Measurements from ENCODE around the gene IL21. TPM values are rescaled to one million over a fixed set of nuclear protein-coding genes. Genes with fewer than 3 reads are reported as not detected.

IL21 gene
- total and polyA plus RNA-seq, 2 donors (not counting 1 experiment from before 2014, with no cell fraction given): not detected

DNA sequence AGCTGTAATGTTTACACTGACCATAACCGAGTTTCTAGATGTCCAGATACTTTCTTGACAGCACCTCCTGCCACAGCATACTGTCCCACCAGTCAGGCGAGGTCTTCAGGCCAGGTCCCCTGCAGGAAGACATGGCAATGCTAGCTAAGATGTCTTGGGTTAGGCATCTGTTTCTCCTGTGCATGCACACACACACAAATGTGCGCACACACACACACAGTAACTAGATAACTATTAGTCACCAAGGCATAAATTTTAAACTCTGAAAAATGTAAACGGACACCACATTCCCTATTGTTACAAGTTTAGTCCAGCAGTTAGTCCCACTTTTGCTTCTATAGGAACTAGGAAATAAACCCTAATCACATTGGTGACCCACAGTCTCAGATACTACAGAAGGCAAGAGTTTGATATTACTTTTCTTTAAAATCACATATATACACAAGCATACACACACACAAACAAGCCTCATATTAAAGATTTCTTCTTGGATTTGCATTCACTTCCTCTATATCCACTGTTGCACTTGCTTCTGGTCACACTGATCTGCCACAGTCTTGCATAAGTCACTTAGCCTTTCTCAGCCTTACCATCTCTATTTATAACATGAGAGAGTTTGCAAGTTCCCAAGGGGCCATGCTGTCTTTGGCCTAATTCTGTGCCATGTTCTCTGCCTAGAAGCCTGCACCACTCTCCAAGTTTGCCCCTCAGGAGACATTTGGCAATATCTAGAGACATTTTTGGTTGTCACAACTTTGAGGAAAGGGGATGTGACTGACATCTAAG is 32.2 kb downstream of the IL21 start:
- Histone ChIP-seq H3K9me3 (ENCODE audit: control extremely low read depth in 1 of 3, control insufficient read depth in 2 of 3, insufficient read depth in 1 of 3, low read length in 2 of 3) (no peaks in the 10 kb centered on the region), H3K4me1 (ENCODE audit: control insufficient read depth in 2 of 2, insufficient read depth in 2 of 2, low read length in 2 of 2) (no peaks in the 10 kb centered on the region), H3K27ac (ENCODE audit: low read length in 2 of 2) (no peak overlapping the region), H3K27me3 (replicated peaks in 1 of 4; ENCODE audit: control extremely low read depth in 1 of 4, control insufficient read depth in 3 of 4, insufficient read depth in 4 of 4, low read length in 3 of 4) (no peaks in the 10 kb centered on the region), H3K36me3 (replicated peaks in 1 of 2; ENCODE audit: control extremely low read depth in 1 of 2, control insufficient read depth in 1 of 2, extremely low read depth in 1 of 2, insufficient read depth in 2 of 2, low read length in 1 of 2) (no peaks in the 10 kb centered on the region), H3K4me3 (ENCODE audit: control extremely low read depth in 1 of 5, extremely low read depth in 1 of 5, insufficient read depth in 1 of 5, low read depth in 2 of 5, low read length in 4 of 5) (no peak overlapping the region), H3K4me2 (replicated peaks; ENCODE audit: low read depth, low read length, poor library complexity, severe bottlenecking) (no peak overlapping the region), H4K20me1 (ENCODE audit: control insufficient read depth, insufficient read depth, low read length, poor library complexity, severe bottlenecking) (no peaks in the 10 kb centered on the region), H3K79me2 (ENCODE audit: control insufficient read depth, insufficient read depth, low read length) (no peaks in the 10 kb centered on the region), H2AFZ (ENCODE audit: insufficient read depth, low read depth, low read length, poor library complexity, severe bottlenecking) (no peak overlapping the region), H3K9ac (ENCODE audit: low read length) (no peak overlapping the region)
- Mint-ChIP-seq H3K27ac (no peak overlapping the region), H3K4me1 (peaks cover 2% of the 10 kb centered on the region), H3K4me3 (no peak overlapping the region), H3K9me3 (ENCODE audit: insufficient read depth) (no peaks in the 10 kb centered on the region), H3K27me3 (peaks cover 7% of the 10 kb centered on the region)
- no peak for ATAC-seq (ENCODE audit: low read depth)
- intact Hi-C loops (cut with micrococcal nuclease): no loop called here
- CTCF ChIA-PET: interaction anchor here (3.9 kb wide), 1 partner anchor 10 kb away, joined by 15 read pairs; no protein-coding TSS in a partner anchor
- POLR2A ChIA-PET: no interaction called here
- DNase-seq: no peak
- TF ChIP-seq, protein P1, sequence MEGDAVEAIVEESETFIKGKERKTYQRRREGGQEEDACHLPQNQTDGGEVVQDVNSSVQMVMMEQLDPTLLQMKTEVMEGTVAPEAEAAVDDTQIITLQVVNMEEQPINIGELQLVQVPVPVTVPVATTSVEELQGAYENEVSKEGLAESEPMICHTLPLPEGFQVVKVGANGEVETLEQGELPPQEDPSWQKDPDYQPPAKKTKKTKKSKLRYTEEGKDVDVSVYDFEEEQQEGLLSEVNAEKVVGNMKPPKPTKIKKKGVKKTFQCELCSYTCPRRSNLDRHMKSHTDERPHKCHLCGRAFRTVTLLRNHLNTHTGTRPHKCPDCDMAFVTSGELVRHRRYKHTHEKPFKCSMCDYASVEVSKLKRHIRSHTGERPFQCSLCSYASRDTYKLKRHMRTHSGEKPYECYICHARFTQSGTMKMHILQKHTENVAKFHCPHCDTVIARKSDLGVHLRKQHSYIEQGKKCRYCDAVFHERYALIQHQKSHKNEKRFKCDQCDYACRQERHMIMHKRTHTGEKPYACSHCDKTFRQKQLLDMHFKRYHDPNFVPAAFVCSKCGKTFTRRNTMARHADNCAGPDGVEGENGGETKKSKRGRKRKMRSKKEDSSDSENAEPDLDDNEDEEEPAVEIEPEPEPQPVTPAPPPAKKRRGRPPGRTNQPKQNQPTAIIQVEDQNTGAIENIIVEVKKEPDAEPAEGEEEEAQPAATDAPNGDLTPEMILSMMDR (IDR thresholded peaks at IDR 0.05): no peak
- TF ChIP-seq EZH2 (IDR thresholded peaks at IDR 0.05; ENCODE audit: borderline replicate concordance, insufficient read depth, low read depth, low read length, poor library complexity, severe bottlenecking): no peak
- 87% methylated on average over 3 of the region's 4 CpGs for WGBS (ENCODE audit: insufficient coverage)

DNA sequence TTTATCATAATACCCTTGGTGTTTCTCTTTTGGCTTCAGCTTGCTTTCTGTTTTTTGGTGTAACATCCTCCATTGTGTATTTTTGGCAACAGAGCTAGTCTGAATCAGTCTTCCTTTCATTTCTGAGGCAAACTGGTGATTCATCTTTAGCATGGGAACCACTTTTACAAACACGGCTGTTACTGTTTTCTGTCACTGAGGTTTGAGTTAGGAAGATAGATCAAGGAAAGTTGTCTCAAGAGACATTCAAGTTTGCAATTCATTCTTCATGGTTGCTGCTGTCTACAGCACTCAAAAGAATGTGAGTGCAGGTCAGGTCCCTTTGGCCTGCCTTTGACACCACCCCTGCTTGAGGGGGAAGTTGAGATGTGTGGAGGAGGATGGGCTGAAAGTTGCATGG is 36.3 kb downstream of the IL21 start:
- no peaks in the 10 kb centered on the region for H3K79me2 ChIP-seq (ENCODE audit: control insufficient read depth, insufficient read depth, low read length)
- intact Hi-C loops (cut with micrococcal nuclease): no loop called here
- no peak for ATAC-seq (ENCODE audit: low read depth)
- ChIA-PET POLR2A (no interaction called here), CTCF (no interaction called here)
- WGBS (ENCODE audit: insufficient coverage): 80% methylated on average over 1 of the region's 1 CpG
- H3K4me1 Mint-ChIP-seq: peaks cover 2% of the 10 kb centered on the region
- H3K4me3 Mint-ChIP-seq: no peak overlapping the region
- no peak overlapping the region for H3K27ac Mint-ChIP-seq
- no peak for TF ChIP-seq EZH2 (IDR thresholded peaks at IDR 0.05; ENCODE audit: borderline replicate concordance, insufficient read depth, low read depth, low read length, poor library complexity, severe bottlenecking)
- TF ChIP-seq, protein P1 (IDR thresholded peaks at IDR 0.05): no peak
- no peaks in the 10 kb centered on the region for H3K9me3 Mint-ChIP-seq (ENCODE audit: insufficient read depth)
- H3K4me2 ChIP-seq (replicated peaks; ENCODE audit: low read depth, low read length, poor library complexity, severe bottlenecking): no peak overlapping the region
- no peaks in the 10 kb centered on the region for H3K36me3 ChIP-seq (replicated peaks in 1 of 2; ENCODE audit: control extremely low read depth in 1 of 2, control insufficient read depth in 1 of 2, extremely low read depth in 1 of 2, insufficient read depth in 2 of 2, low read length in 1 of 2)
- H3K9ac ChIP-seq (ENCODE audit: low read length): no peak overlapping the region
- DNase-seq: no peak
- peaks cover 20% of the 10 kb centered on the region for H3K27me3 Mint-ChIP-seq
- peaks cover 0 to 3% (median 0%) of the 10 kb centered on the region in 4 experiments for H3K27me3 ChIP-seq (replicated peaks in 1 of 4; ENCODE audit: control extremely low read depth in 1 of 4, control insufficient read depth in 3 of 4, insufficient read depth in 4 of 4, low read length in 3 of 4)
- H3K9me3 ChIP-seq (ENCODE audit: control extremely low read depth in 1 of 3, control insufficient read depth in 2 of 3, insufficient read depth in 1 of 3, low read length in 2 of 3): peaks cover 0 to 4% (median 0%) of the 10 kb centered on the region in 3 donors
- H3K4me3 ChIP-seq (ENCODE audit: control extremely low read depth in 1 of 5, extremely low read depth in 1 of 5, insufficient read depth in 1 of 5, low read depth in 2 of 5, low read length in 4 of 5): no peak overlapping the region
- no peaks in the 10 kb centered on the region for H4K20me1 ChIP-seq (ENCODE audit: control insufficient read depth, insufficient read depth, low read length, poor library complexity, severe bottlenecking)
- H2AFZ ChIP-seq (ENCODE audit: insufficient read depth, low read depth, low read length, poor library complexity, severe bottlenecking): no peak overlapping the region
- no peak overlapping the region for H3K27ac ChIP-seq (ENCODE audit: low read length in 2 of 2)
- no peaks in the 10 kb centered on the region for H3K4me1 ChIP-seq (ENCODE audit: control insufficient read depth in 2 of 2, insufficient read depth in 2 of 2, low read length in 2 of 2)
